ENCODE results near the gene PRDM9.

The PRDM9 gene

GRCh38 chr5:23528677-23529076, 21.3 kb downstream of the PRDM9 start:
- DNase-seq = no peak

- no peak for DNase-seq
Observed at GRCh38 chr5:23530571-23530970, 23.2 kb downstream of the PRDM9 start.

- no peak for DNase-seq
Observed at GRCh38 chr5:23571059-23571458, 63.6 kb downstream of the PRDM9 start.
